ENCODE measurements around the gene KRTAP5-5.

KRTAP5-5 gene

GRCh38 chr11:1630271-1630670 is 696 bp downstream of the KRTAP5-5 start:
- no peak for TF ChIP-seq CTCF (IDR thresholded peaks at IDR 0.05; ENCODE audit: low read depth, low read length, missing control alignments)
- in situ Hi-C loops (cut with HindIII; ENCODE audit: low sequenced_read_pairs) = loop anchor here (10.0 kb wide), 3 partner anchors 95 to 465 kb away; no protein-coding TSS in a partner anchor
- no peak overlapping the region for H3K4me3 ChIP-seq (ENCODE audit: low read depth, low read length)
- no peak for DNase-seq (ENCODE audit: low read depth)

GRCh38 chr11:1631066-1631568 is 1.5 kb downstream of the KRTAP5-5 start:
- in situ Hi-C loops (cut with HindIII; ENCODE audit: low sequenced_read_pairs) = loop anchor here (10.0 kb wide), 3 partner anchors 96 to 464 kb away; no protein-coding TSS in a partner anchor
- TF ChIP-seq CTCF (IDR thresholded peaks at IDR 0.05; ENCODE audit: low read depth, low read length, missing control alignments) = no peak

GRCh38 chr11:1632053-1632714 is 2.6 kb downstream of the KRTAP5-5 start:
- TF ChIP-seq CTCF (IDR thresholded peaks at IDR 0.05; ENCODE audit: low read depth, low read length, missing control alignments) = no peak
- no peak for DNase-seq (ENCODE audit: low read depth)
- in situ Hi-C loops (cut with HindIII; ENCODE audit: low sequenced_read_pairs) = loop anchor here (10.0 kb wide), 3 partner anchors 97 to 463 kb away; no protein-coding TSS in a partner anchor
- H3K4me3 ChIP-seq (ENCODE audit: low read depth, low read length) = no peak overlapping the region

More at GRCh38 chr11:1631066-1631568, 1.5 kb downstream of the KRTAP5-5 start:
- DNase-seq (ENCODE audit: low read depth) = no peak
- H3K4me3 ChIP-seq (ENCODE audit: low read depth, low read length) = no peak overlapping the region

- no peak for TF ChIP-seq CTCF (IDR thresholded peaks at IDR 0.05; ENCODE audit: low read depth, low read length, missing control alignments)
- in situ Hi-C loops (cut with HindIII; ENCODE audit: low sequenced_read_pairs) = loop anchor here (10.0 kb wide), 3 partner anchors 99 to 461 kb away; no protein-coding TSS in a partner anchor
- H3K4me3 ChIP-seq (ENCODE audit: low read depth, low read length) = no peak overlapping the region
- no peak for DNase-seq (ENCODE audit: low read depth)
These were observed 4.3 kb downstream of the KRTAP5-5 start for GRCh38 chr11:1633864-1634263.

- in situ Hi-C loops (cut with HindIII; ENCODE audit: low sequenced_read_pairs) = loop anchor here (10.0 kb wide), 3 partner anchors 102 to 458 kb away; no protein-coding TSS in a partner anchor
- DNase-seq (ENCODE audit: low read depth) = no peak
- H3K4me3 ChIP-seq (ENCODE audit: low read depth, low read length) = no peak overlapping the region
- TF ChIP-seq CTCF (IDR thresholded peaks at IDR 0.05; ENCODE audit: low read depth, low read length, missing control alignments) = no peak
These were observed 6.8 kb downstream of the KRTAP5-5 start for GRCh38 chr11:1636291-1636950.

- in situ Hi-C loops (cut with HindIII; ENCODE audit: low sequenced_read_pairs) = loop anchor here (10.0 kb wide), 3 partner anchors 103 to 457 kb away; no protein-coding TSS in a partner anchor
- H3K4me3 ChIP-seq (ENCODE audit: low read depth, low read length) = no peak overlapping the region
- TF ChIP-seq CTCF (IDR thresholded peaks at IDR 0.05; ENCODE audit: low read depth, low read length, missing control alignments) = no peak
- DNase-seq (ENCODE audit: low read depth) = no peak
These were observed 8.1 kb downstream of the KRTAP5-5 start for GRCh38 chr11:1637628-1638027.
